ENCODE results near the gene CEP350. TPM values are rescaled to one million over a fixed set of nuclear protein-coding genes. Genes with fewer than 3 reads are reported as not detected.

The CEP350 gene
- total and polyA plus RNA-seq, 2 of the 4 experiments (the other 2 are of a cell fraction): 5.0 to 36.4 TPM

DNA sequence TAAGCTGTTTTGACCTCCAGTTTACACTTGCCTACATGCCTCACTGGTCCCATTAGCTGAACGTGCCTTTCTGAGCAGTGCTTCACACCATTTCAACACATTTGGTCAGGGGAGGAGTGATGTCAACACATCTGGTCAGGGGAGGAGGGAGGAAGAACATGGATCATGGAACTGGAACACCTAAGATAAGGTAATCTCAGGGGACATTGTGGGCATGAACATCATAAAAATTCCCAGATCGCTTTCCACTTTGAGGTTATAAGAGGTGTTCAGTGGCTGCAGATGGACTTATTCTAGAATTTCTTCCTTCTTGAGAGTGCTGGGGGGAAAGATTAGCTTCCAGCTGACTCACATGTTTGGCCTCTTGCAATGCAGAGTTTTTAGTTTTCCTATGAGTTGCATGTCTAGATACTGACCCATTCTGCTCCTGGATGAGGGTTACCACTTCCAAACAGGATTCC, 202.1 kb downstream of the CEP350 start:
- H3K56ac ChIP-seq (ENCODE audit: extremely low read depth, insufficient read depth, low read length): peak overlapping the region; percentile 66
- POLR2A ChIA-PET (ENCODE audit: unreplicated experiment): no interaction called here

More for the DNA sequence above, 202.1 kb downstream of the CEP350 start:
- peak overlapping the region; percentile 88 for H3K23ac ChIP-seq (ENCODE audit: low read depth, low read length)
- peak overlapping the region; percentile 78 for H4K91ac ChIP-seq (ENCODE audit: insufficient read depth, low read depth, low read length)
- peak overlapping the region; percentile 87 for H3K18ac ChIP-seq (ENCODE audit: low read depth, low read length)
- peak overlapping the region; percentile 82 for H2BK120ac ChIP-seq (ENCODE audit: low read depth, low read length)
- peaks cover 69% of the 10 kb centered on the region for H4K20me1 ChIP-seq (ENCODE audit: insufficient read depth, low read length)
- 40% methylated on average over 1 of the region's 2 CpGs; no CpG with 5 or more reads in 1 of the 2 experiments for WGBS, 2 experiments (ENCODE audit: extremely low coverage in 2 of 2, insufficient read length in 1 of 2)
- H3K36me3 ChIP-seq (ENCODE audit: control insufficient read depth, insufficient read depth, low read length): peaks cover 35% of the 10 kb centered on the region
- BruUV-seq (replicated peaks): no TSS peak
- peak overlapping the region; percentile 94 for H3K4me3 ChIP-seq (ENCODE audit: insufficient read depth, low read depth, low read length)
- in situ Hi-C loops (cut with MboI; ENCODE audit: low sequenced_read_pairs): loop anchor here (5.0 to 25.0 kb wide), 2 partner anchors 64 to 444 kb away; no protein-coding TSS in a partner anchor
- H2AK5ac ChIP-seq (ENCODE audit: low read depth, low read length): peak overlapping the region; percentile 92
- peak overlapping the region; percentile 71; the same call in 2 of the 3 replicates for H2BK15ac ChIP-seq (ENCODE audit: low read depth, low read length)
- H3K9me1 ChIP-seq (ENCODE audit: insufficient read depth, low read length): peaks cover 40% of the 10 kb centered on the region
- intact Hi-C loops (cut with micrococcal nuclease): loop anchor here (1.0 to 10.0 kb wide), 6 partner anchors 43 to 452 kb away; partner anchors contain the start of genes CEP350 and TOR1AIP1
- peak overlapping the region; percentile 96 for H3K4me2 ChIP-seq (ENCODE audit: low read depth, low read length)
- H3K4ac ChIP-seq (ENCODE audit: low read depth, low read length): peak overlapping the region; percentile 94
- H3K4me1 ChIP-seq (ENCODE audit: control insufficient read depth, insufficient read depth, low read length): peaks cover 24% of the 10 kb centered on the region
- peak overlapping the region; percentile 92 for H2BK5ac ChIP-seq (ENCODE audit: low read depth, low read length, poor library complexity, severe bottlenecking)
- peak overlapping the region; percentile 43 for H2AFZ ChIP-seq (replicated peaks; ENCODE audit: low read length, poor library complexity)
- peak overlapping the region; percentile 63 for H4K5ac ChIP-seq (ENCODE audit: low read depth, low read length)
- ATAC-seq (ENCODE audit: low read depth): no peak
- peak overlapping the region; percentile 99 for H3K27ac ChIP-seq (ENCODE audit: insufficient read depth, low read length)
- CTCF ChIA-PET: no interaction called here
- peaks cover 22 to 81% of the 10 kb centered on the region in 2 experiments for H3K79me1 ChIP-seq (ENCODE audit: low read depth in 1 of 2, low read length in 2 of 2)
- H3K9me3 ChIP-seq (ENCODE audit: control insufficient read depth, insufficient read depth, low read length): no peaks in the 10 kb centered on the region
- H3K9ac ChIP-seq (ENCODE audit: low read depth, low read length): peak overlapping the region; percentile 99
- H4K8ac ChIP-seq (ENCODE audit: low read depth in 2 of 2, low read length in 2 of 2): peak overlapping the region; percentile 37 to 68; a peak in 3 of 4 replicates
- H3K14ac ChIP-seq (replicated peaks; ENCODE audit: low read depth, low read length): peak overlapping the region; percentile 85
- no peaks in the 10 kb centered on the region for H3K27me3 ChIP-seq (ENCODE audit: control insufficient read depth, insufficient read depth, low read length)
- peak overlapping the region; percentile 55; the same call in 1 of the 2 replicates for H2BK20ac ChIP-seq (ENCODE audit: low read depth, low read length)
- peak; percentile 78 for DNase-seq
- dilution Hi-C loops (cut with HindIII; ENCODE audit: low sequenced_read_pairs, unreplicated experiment): loop anchor here (25.0 kb wide), 1 partner anchor 119 kb away; no protein-coding TSS in a partner anchor
- TF ChIP-seq CEBPB (IDR thresholded peaks at IDR 0.05; ENCODE audit: low read depth, low read length) (peak; percentile 28; the same call in 1 of the 2 replicates), BHLHE40 (IDR thresholded peaks at IDR 0.05; ENCODE audit: low read depth, low read length) (peak; percentile 71), RAD21 (IDR thresholded peaks at IDR 0.05; ENCODE audit: low read length) (no peak)
- peak overlapping the region; percentile 77 for H2AK9ac ChIP-seq (replicated peaks; ENCODE audit: low read depth, low read length, poor library complexity)
